AG04449 (cell line): ENCODE measurements around the gene PRTFDC1.

ENCODE experiments used
- CTCF ChIA-PET: fragments of 350-600 bp; formaldehyde crosslinking; extraction: SDS; loops from one replicate; lab custom pipeline; 2021; ENCODE audit warnings: antibody characterized with exemption; lab: Yijun Ruan, JAX
- POLR2A ChIA-PET: fragments of 400-600, 350-600 bp; formaldehyde crosslinking; extraction: SDS; loops from one replicate; lab custom pipeline; 2020; ENCODE audit warnings: antibody characterized with exemption, inconsistent platforms; lab: Yijun Ruan, JAX
- DNase-seq: peaks from one replicate; pipeline ENCODE4 v3.0.0-alpha.2; 2010; ENCODE audit warnings: low read depth, low spot score
- H3K4me3 ChIP-seq: 2 replicates; pipeline ENCODE4 v1.5.1; 2011; ENCODE audit warnings: low read depth, mild to moderate bottlenecking, control low read depth, low read length
- CTCF ChIP-seq: IDR thresholded peaks from one replicate; pipeline ENCODE4 v1.5.1; 2011; ENCODE audit warnings: mild to moderate bottlenecking, moderate library complexity, low read length, control low read depth, inconsistent platforms; ENCODE audit not compliant: insufficient read depth; ENCODE audit errors: missing control alignments

PRTFDC1 gene

GRCh38 chr10:24822590-24822989 lies 129.8 kb downstream of the PRTFDC1 start:
- H3K4me3 ChIP-seq, result no peak overlapping the region
- DNase-seq, result no peak
- CTCF ChIA-PET, result no interaction called here
- POLR2A ChIA-PET, result no interaction called here
- TF ChIP-seq CTCF, result no peak

DNA sequence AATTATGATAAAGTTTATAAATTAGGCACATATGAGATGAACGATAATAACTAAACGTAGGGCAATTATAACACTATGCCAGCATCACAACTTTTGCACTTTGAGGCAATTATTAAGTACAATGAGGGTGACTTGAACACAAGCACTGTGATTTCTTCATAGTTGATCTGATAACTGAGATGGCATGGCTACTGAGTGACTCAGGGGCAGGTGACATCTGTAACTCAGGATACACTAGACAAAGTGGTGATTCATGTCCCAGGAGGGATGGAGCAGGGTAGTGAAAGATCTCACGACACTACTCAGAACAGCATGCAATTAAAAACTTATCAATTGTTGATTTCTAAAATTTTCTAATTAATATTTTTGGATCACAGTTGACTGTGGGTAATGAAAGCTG lies 130.4 kb downstream of the PRTFDC1 start:
- TF ChIP-seq CTCF, result no peak
- CTCF ChIA-PET, result no interaction called here
- no peak overlapping the region for H3K4me3 ChIP-seq
- no peak for DNase-seq
- POLR2A ChIA-PET, result no interaction called here

DNA sequence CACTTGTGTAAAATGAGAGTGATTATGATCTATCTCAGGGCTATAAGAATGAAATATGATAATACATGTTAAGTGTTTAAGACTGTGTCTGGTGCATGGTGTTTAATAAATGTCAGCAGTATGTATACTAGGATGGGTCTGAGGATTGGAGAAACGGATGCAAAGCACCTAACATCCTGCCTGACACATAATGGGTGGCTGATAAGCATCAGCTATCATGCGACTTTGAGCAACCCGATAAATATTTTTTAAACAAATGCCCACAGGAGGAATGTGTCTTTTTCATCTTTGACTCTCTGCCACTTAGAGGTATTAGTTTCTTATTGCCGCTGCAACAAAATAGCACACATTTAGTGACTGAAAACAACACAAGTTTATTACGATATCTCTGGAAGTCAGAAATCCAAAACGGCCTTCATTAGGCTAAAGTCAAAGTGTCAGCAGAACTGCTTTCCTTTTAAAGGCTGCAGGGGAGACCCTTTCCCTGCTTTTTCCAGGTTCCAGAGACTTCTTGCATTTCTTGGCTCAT lies 135.5 kb downstream of the PRTFDC1 start:
- no peak for DNase-seq
- no peak overlapping the region for H3K4me3 ChIP-seq
- CTCF ChIA-PET, result no interaction called here
- no peak for TF ChIP-seq CTCF
- POLR2A ChIA-PET, result no interaction called here

GRCh38 chr10:24814568-24815313 lies 137.7 kb downstream of the PRTFDC1 start:
- CTCF ChIA-PET, result no interaction called here
- POLR2A ChIA-PET, result interaction anchor here (1.2 kb wide), 1 partner anchor 9 kb away, joined by 3 read pairs; no protein-coding TSS in a partner anchor
- no peak for TF ChIP-seq CTCF
- no peak for DNase-seq
- no peak overlapping the region for H3K4me3 ChIP-seq

- ChIA-PET CTCF (no interaction called here), POLR2A (no interaction called here)
- no peak for TF ChIP-seq CTCF
- no peak for DNase-seq
- H3K4me3 ChIP-seq, result no peak overlapping the region
These were observed 138.6 kb downstream of the PRTFDC1 start for GRCh38 chr10:24813856-24814255.

DNA sequence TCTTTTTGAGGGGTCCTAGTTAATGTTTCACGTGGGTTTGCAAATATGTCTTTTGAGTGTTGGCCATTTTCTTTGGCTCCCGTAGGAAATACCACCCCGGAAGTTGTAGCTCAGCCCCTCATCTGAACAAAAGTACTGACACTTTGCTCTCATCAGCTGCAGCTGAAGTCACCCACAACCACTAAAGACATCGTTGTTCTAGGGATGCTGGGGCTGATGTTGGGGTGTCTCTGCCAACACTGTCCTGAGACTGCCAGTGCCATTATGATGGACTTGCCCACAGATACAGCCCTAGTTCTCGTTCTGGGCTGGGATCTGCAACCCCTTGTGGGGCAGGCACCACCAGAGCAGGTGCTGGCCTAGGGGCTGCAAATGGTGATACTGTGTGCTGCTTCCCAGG lies 146.1 kb downstream of the PRTFDC1 start:
- no peak overlapping the region for H3K4me3 ChIP-seq
- CTCF ChIA-PET, result no interaction called here
- TF ChIP-seq CTCF, result no peak
- POLR2A ChIA-PET, result no interaction called here
- no peak for DNase-seq
